Measurements from ENCODE around the gene PROSER3. TPM values are rescaled to one million over a fixed set of nuclear protein-coding genes. Genes with fewer than 3 reads are reported as not detected.
"Not testable (repeated sequence)": the region's sequence is repeated elsewhere in the genome, so short reads cannot be mapped to it uniquely, and the experiment has no call there.

PROSER3 gene
- total and polyA plus RNA-seq, 9 donors = 3.9 to 14.6 (median 11.1) TPM

DNA sequence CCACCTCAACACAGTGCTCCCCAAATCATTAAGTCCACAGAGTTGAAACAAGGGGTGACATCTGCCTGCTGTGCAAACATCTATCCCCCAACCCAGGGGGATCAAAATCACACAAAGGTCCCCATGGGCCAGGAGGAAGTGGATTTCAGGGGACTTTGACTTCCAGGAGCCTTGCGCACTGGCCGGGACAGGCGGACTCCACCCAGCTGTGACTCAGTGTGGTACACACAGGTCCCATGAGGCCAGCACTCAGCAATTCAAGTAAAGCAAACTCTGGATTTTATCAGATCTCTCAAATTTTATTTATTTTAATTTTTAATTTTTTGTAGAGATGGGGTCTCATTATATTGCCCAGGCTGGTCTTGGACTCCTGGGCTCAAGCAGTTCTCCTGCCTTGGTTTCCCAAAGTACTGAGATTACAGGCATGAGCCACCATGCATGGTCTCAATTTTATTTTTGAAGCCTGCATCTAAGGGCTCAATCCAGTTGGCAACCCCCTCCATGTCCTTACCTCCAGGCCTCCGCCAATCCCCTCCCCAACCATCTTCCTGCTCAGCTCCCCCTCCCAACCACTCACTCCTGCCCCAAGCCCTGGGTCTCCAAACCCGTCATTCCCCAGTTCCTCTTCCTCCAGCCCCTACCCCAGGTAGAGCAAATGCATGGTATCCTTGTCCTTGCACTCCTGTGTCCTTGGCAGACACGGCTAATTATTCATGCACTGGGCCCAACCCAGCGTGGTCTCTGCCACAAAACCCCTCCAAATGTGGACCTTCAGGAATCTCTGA lies 35.6 kb downstream of the PROSER3 start:
- Histone ChIP-seq H3K36me3 (ENCODE audit: control insufficient read depth, insufficient read depth, low read length) (no peaks in the 10 kb centered on the region), H3K9me3 (replicated peaks; ENCODE audit: control insufficient read depth, low read depth, low read length) (no peaks in the 10 kb centered on the region), H3K4me3 (ENCODE audit: low read length) (no peak overlapping the region), H3K4me1 (ENCODE audit: control insufficient read depth, insufficient read depth, low read length) (peaks cover 4% of the 10 kb centered on the region), H3K27ac (ENCODE audit: low read length) (no peak overlapping the region), H3K27me3 (ENCODE audit: control insufficient read depth, insufficient read depth, low read length) (peaks cover 31% of the 10 kb centered on the region)
- DNase-seq = no peak
- 76% methylated on average over 6 of the region's 7 CpGs for WGBS (ENCODE audit: insufficient coverage)

DNA sequence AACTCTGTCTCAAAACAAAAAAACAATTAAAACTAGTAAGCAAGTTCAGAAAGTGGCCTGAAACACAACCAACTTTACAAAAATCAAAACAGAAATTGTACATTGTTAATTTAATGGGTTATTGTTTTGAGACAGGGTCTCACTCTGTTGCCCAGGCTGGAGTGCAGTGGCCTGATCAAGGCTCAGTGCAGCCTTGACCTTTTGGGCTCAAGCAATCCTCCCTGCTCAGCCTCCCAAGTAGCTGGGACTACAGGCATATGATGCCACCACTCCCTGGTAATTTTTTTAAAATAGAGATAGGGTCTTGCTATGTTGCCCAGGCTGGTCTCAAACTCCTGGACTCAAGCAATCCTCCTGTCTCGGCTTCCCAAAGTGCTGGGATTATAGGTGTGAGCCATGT lies 37.6 kb downstream of the PROSER3 start:
- not testable (repeated sequence) for H3K27ac ChIP-seq (ENCODE audit: low read length); H3K9me3 ChIP-seq (replicated peaks; ENCODE audit: control insufficient read depth, low read depth, low read length); DNase-seq; H3K4me1 ChIP-seq (ENCODE audit: control insufficient read depth, insufficient read depth, low read length); H3K36me3 ChIP-seq (ENCODE audit: control insufficient read depth, insufficient read depth, low read length); H3K4me3 ChIP-seq (ENCODE audit: low read length)
- H3K27me3 ChIP-seq (ENCODE audit: control insufficient read depth, insufficient read depth, low read length) = peaks cover 33% of the 10 kb centered on the region
- WGBS (ENCODE audit: insufficient coverage) = no CpG with 5 or more reads among the region's 1 CpG

DNA sequence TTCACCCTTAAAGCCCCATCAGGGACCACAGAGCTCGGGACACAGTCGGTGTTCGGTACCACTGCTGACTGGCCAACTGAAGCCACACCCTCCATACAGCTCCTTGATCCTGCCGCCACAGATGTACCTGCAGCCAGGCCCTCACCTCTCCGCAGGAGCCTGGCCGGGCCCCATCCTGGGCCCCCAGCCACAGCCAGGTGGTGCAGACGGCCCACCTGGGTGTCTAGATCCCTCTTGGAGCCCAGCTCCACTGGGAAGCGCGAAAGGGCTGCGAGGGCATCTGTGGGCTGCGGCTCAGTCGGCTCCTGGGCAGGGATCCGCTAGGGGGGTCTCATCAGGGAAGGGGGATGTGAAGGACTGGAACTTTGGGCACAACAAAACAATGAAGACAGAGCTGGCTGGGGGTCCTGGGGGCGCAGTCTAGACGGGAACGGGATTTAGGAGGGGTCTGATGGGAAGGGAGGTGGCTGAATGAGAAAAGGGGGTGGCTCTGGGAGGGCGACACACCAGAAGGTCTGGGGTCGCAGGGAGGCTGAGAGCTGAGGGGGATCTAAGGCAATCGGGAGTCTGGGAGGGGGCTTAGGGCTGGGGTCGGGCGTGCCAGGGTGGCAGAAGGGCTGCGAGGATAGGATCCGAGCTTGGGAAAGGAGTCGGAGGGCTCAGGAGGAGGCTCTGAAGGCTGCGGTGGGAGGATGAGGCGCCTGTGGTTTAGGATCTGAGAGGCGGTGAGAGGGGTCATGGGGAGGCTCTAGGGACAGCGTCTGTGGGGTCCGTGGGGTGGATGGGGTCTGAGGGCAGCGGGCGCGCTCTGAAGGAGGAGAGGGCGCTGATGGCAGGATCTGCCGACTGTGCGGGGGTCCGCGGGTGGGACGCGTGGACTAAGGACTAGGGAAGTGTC lies 38.9 kb downstream of the PROSER3 start:
- H3K27me3 ChIP-seq (ENCODE audit: control insufficient read depth, insufficient read depth, low read length) = peaks cover 33% of the 10 kb centered on the region
- no peak overlapping the region for H3K27ac ChIP-seq (ENCODE audit: low read length)
- DNase-seq = no peak
- H3K36me3 ChIP-seq (ENCODE audit: control insufficient read depth, insufficient read depth, low read length) = no peaks in the 10 kb centered on the region
- no peak overlapping the region for H3K4me3 ChIP-seq (ENCODE audit: low read length)
- WGBS (ENCODE audit: insufficient coverage) = 7% methylated on average over 38 of the region's 39 CpGs
- no peaks in the 10 kb centered on the region for H3K9me3 ChIP-seq (replicated peaks; ENCODE audit: control insufficient read depth, low read depth, low read length)
- H3K4me1 ChIP-seq (ENCODE audit: control insufficient read depth, insufficient read depth, low read length) = peaks cover 4% of the 10 kb centered on the region

DNA sequence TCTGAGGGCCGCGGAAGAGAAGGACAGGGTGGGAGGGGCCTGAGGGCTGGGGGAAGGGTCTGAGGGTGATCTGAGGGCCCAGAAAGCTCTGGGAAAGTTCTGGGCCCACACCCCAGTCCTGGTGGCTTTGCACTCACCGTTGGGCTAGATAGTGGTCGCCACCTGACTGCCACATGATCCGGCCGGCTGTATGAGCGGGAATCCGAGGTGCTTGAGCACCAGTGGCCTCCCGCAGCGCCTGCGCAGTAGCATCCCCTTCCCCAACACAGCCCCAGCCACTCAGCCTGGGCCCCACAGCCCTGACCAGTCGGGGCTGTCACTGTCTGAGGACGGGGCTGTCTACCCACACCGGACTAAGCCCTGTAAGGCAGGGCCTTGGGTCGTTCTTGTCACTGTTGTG lies 39.7 kb downstream of the PROSER3 start:
- Histone ChIP-seq H3K27me3 (ENCODE audit: control insufficient read depth, insufficient read depth, low read length) (peaks cover 33% of the 10 kb centered on the region), H3K27ac (ENCODE audit: low read length) (no peak overlapping the region), H3K9me3 (replicated peaks; ENCODE audit: control insufficient read depth, low read depth, low read length) (no peaks in the 10 kb centered on the region), H3K4me3 (ENCODE audit: low read length) (no peak overlapping the region), H3K4me1 (ENCODE audit: control insufficient read depth, insufficient read depth, low read length) (peaks cover 4% of the 10 kb centered on the region), H3K36me3 (ENCODE audit: control insufficient read depth, insufficient read depth, low read length) (no peaks in the 10 kb centered on the region)
- peak; percentile 38 for DNase-seq
- WGBS (ENCODE audit: insufficient coverage) = 1% methylated on average over 12 of the region's 15 CpGs

DNA sequence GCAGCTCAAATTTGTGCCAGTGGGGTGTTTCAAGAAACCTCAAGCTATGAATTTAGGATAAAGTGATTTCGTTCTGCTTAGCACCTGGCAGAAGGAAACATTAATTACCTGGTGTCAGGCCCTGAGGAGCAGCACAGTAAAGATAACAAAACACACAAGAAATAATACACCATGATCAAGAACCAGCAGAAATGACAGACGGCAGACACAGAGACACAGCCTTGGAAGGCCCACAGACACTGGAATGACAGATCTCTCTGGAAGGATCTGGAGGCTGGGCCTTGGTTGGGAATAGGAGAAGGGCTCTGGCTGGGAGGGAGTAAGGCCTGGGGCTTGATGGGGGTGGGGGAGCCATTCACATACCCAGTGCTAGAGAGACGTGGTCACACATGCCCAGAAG lies 43.9 kb downstream of the PROSER3 start:
- H3K4me1 ChIP-seq (ENCODE audit: control insufficient read depth, insufficient read depth, low read length) = peaks cover 6% of the 10 kb centered on the region
- DNase-seq = no peak
- H3K9me3 ChIP-seq (replicated peaks; ENCODE audit: control insufficient read depth, low read depth, low read length) = no peaks in the 10 kb centered on the region
- H3K27me3 ChIP-seq (ENCODE audit: control insufficient read depth, insufficient read depth, low read length) = peaks cover 16% of the 10 kb centered on the region
- no peak overlapping the region for H3K27ac ChIP-seq (ENCODE audit: low read length)
- no peaks in the 10 kb centered on the region for H3K36me3 ChIP-seq (ENCODE audit: control insufficient read depth, insufficient read depth, low read length)
- WGBS (ENCODE audit: insufficient coverage) = 33% methylated on average over 1 of the region's 3 CpGs
- no peak overlapping the region for H3K4me3 ChIP-seq (ENCODE audit: low read length)

DNA sequence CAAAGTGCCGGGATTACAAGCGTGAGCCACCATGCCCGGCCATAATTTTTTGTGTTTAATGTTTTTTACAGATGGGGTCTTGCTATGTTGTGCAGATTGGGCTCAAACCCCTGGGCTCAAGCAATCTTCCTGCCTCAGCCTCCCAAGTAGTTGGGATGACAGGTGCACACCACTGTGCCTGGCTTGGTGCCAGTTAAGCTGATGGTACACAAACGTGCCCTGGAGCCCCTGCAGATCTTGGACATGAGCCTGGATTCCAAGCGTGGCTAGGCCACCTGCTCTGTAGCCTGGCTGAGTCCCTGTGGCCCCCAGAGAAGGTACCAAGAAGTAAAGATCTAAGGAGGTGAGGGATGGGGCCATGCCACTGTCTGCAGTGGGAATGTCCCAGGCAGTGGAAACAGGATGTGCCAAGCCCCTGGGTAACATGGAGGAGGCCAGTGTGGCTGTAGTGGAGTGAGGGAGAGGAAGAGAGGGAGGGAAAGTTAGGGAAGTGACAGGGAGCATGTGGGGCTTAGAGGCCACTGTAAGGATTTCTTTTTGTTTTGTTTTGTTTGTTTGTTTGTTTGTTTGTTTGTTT lies 47.6 kb downstream of the PROSER3 start:
- peak; percentile 67 for DNase-seq
- no peaks in the 10 kb centered on the region for H3K36me3 ChIP-seq (ENCODE audit: control insufficient read depth, insufficient read depth, low read length)
- no peaks in the 10 kb centered on the region for H3K9me3 ChIP-seq (replicated peaks; ENCODE audit: control insufficient read depth, low read depth, low read length)
- H3K27me3 ChIP-seq (ENCODE audit: control insufficient read depth, insufficient read depth, low read length) = no peaks in the 10 kb centered on the region
- WGBS (ENCODE audit: insufficient coverage) = 28% methylated on average over 2 of the region's 5 CpGs
- peaks cover 2% of the 10 kb centered on the region for H3K4me1 ChIP-seq (ENCODE audit: control insufficient read depth, insufficient read depth, low read length)
- no peak overlapping the region for H3K27ac ChIP-seq (ENCODE audit: low read length)
- no peak overlapping the region for H3K4me3 ChIP-seq (ENCODE audit: low read length)

DNA sequence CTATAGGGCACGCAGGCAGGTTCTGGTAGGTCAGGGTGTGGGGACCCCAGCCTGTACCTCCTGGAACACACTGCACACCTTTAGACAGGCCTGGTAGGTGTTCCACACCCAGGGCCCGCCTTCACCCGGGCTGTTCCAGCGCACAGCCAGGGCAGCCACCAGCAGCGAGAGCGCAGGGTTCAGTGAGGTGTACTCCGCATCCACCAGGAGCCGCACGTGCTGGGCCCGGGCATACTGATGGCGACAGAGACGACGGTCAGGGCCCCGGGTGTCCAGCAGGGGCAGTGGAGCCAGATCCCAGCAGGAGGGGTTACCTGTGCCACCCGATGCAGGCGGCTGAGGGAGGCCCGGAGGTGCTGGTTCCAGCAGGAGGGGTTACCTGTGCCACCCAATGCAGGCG lies 48.6 kb downstream of the PROSER3 start:
- H3K27me3 ChIP-seq (ENCODE audit: control insufficient read depth, insufficient read depth, low read length) = no peaks in the 10 kb centered on the region
- H3K4me1 ChIP-seq (ENCODE audit: control insufficient read depth, insufficient read depth, low read length) = peaks cover 2% of the 10 kb centered on the region
- no peaks in the 10 kb centered on the region for H3K9me3 ChIP-seq (replicated peaks; ENCODE audit: control insufficient read depth, low read depth, low read length)
- H3K36me3 ChIP-seq (ENCODE audit: control insufficient read depth, insufficient read depth, low read length) = no peaks in the 10 kb centered on the region
- no peak for DNase-seq
- 80% methylated on average over 18 of the region's 18 CpGs for WGBS (ENCODE audit: insufficient coverage)
- no peak overlapping the region for H3K27ac ChIP-seq (ENCODE audit: low read length)
- no peak overlapping the region for H3K4me3 ChIP-seq (ENCODE audit: low read length)

DNA sequence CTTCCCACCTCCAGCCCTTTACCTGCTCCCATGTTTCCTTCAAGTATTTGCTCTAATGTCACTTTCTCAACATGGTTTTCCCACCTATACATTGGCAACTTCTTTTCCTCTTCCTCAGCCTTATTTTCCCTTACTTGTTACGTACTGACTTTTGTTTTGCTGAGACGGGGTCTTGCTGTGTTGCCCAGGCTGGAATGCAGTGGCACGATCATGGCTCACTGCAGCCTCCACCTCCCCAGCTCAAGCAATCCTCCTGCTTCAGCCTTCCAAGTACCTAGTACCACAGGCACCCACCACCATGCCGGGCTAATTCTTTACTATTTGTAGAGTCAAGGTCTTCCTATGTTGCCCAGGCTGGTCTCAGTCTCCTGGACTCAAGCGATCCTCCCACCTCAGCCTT lies 49.7 kb downstream of the PROSER3 start:
- H3K36me3 ChIP-seq (ENCODE audit: control insufficient read depth, insufficient read depth, low read length) = no peaks in the 10 kb centered on the region
- WGBS (ENCODE audit: insufficient coverage) = 81% methylated on average over 4 of the region's 5 CpGs
- H3K4me1 ChIP-seq (ENCODE audit: control insufficient read depth, insufficient read depth, low read length) = peaks cover 2% of the 10 kb centered on the region
- no peaks in the 10 kb centered on the region for H3K9me3 ChIP-seq (replicated peaks; ENCODE audit: control insufficient read depth, low read depth, low read length)
- peaks cover 3% of the 10 kb centered on the region for H3K27me3 ChIP-seq (ENCODE audit: control insufficient read depth, insufficient read depth, low read length)
- no peak overlapping the region for H3K27ac ChIP-seq (ENCODE audit: low read length)
- H3K4me3 ChIP-seq (ENCODE audit: low read length) = no peak overlapping the region
- no peak for DNase-seq

DNA sequence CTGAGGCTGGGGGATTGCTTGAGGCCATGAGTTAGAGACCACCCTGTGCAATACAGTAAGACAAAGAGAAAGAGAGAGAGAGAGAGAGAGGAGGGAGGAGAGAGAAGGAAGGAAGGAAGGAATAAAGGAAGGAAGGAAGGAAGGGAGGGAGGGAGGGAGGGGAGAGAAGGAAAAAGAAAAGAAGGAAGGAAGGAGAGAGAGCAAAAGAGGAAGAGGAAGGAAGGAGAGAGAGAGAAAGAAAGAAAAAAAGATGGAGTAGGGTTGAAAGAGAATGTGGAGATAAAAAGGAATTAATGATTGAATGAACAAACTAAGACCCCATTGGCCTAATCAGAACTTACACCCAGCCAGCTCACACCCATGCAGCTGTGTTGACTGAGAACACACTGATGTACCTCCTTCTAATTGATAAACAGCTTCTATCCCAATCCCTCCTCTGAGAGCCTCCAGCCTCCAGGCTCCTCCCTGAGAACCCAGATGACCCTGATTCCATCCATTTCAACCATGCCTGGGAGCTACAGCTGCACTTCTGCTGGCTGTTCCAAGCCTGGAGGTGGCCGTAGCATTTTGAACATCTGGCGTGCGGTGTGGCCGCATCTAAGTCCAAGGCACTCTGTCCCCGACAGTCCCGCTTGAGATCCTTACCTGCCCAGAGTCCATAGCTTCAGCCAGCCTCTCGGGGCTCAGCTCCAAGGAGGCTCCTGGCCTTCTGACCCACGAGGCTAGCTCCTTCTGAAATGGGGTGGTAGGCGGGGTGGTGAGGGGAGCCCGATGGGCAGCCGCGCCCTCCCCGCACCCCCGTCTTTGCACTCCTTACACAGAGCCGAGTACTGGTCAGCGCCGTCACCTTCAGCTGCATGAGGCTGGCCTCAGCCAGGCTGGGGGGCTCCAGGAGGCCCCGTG lies 53.6 kb downstream of the PROSER3 start:
- Histone ChIP-seq H3K36me3 (ENCODE audit: control insufficient read depth, insufficient read depth, low read length) (no peaks in the 10 kb centered on the region), H3K9me3 (replicated peaks; ENCODE audit: control insufficient read depth, low read depth, low read length) (no peaks in the 10 kb centered on the region), H3K27ac (ENCODE audit: low read length) (no peak overlapping the region), H3K27me3 (ENCODE audit: control insufficient read depth, insufficient read depth, low read length) (peaks cover 3% of the 10 kb centered on the region), H3K4me1 (ENCODE audit: control insufficient read depth, insufficient read depth, low read length) (no peaks in the 10 kb centered on the region), H3K4me3 (ENCODE audit: low read length) (no peak overlapping the region)
- 57% methylated on average over 17 of the region's 18 CpGs for WGBS (ENCODE audit: insufficient coverage)
- peak; percentile 32 for DNase-seq

Data from muscle of leg (tissue), 11 donors.